Activated gamma-delta T cell treated with Interleukin-2 at 50 U/mL for 16 hours (primary cell): ENCODE results near the gene ERGIC2.

Experiments used
- DNase-seq: peaks from one replicate; pipeline ENCODE4 v3.0.0-alpha.2; 2020

The ERGIC2 gene

GRCh38 chr12:29374012-29374411 lies 7.0 kb downstream of the ERGIC2 start:
- no peak for DNase-seq

GRCh38 chr12:29365091-29365490 lies 15.9 kb downstream of the ERGIC2 start:
- no peak for DNase-seq

GRCh38 chr12:29354954-29355353 lies 26.0 kb downstream of the ERGIC2 start:
- DNase-seq: no peak

- no peak for DNase-seq
These were observed 30.9 kb downstream of the ERGIC2 start for GRCh38 chr12:29350080-29350479.

- no peak for DNase-seq
These were observed 34.1 kb downstream of the ERGIC2 start for GRCh38 chr12:29346769-29347421.

GRCh38 chr12:29343022-29343799 lies 37.8 kb downstream of the ERGIC2 start:
- no peak for DNase-seq

- no peak for DNase-seq
These were observed 43.6 kb downstream of the ERGIC2 start for GRCh38 chr12:29337325-29337724.

- no peak for DNase-seq
These were observed 46.0 kb downstream of the ERGIC2 start for GRCh38 chr12:29334937-29335336.

- no peak for DNase-seq
These were observed 47.8 kb downstream of the ERGIC2 start for GRCh38 chr12:29333178-29333577.

GRCh38 chr12:29329411-29329810 lies 51.6 kb downstream of the ERGIC2 start:
- DNase-seq: no peak

- no peak for DNase-seq
These were observed 58.8 kb downstream of the ERGIC2 start for GRCh38 chr12:29322157-29322556.

GRCh38 chr12:29320295-29321085 lies 60.5 kb downstream of the ERGIC2 start:
- no peak for DNase-seq

GRCh38 chr12:29317556-29318363 lies 63.2 kb downstream of the ERGIC2 start:
- peak; percentile 6 for DNase-seq

- no peak for DNase-seq
These were observed 64.2 kb downstream of the ERGIC2 start for GRCh38 chr12:29316752-29317151.

- DNase-seq: no peak
These were observed 66.6 kb downstream of the ERGIC2 start for GRCh38 chr12:29314416-29314815.

GRCh38 chr12:29310899-29311298 lies 70.1 kb downstream of the ERGIC2 start:
- no peak for DNase-seq

- no peak for DNase-seq
These were observed 71.6 kb downstream of the ERGIC2 start for GRCh38 chr12:29309320-29309902.

- no peak for DNase-seq
These were observed 74.3 kb downstream of the ERGIC2 start for GRCh38 chr12:29306682-29307081.

GRCh38 chr12:29306266-29306665 lies 74.7 kb downstream of the ERGIC2 start:
- DNase-seq: no peak

GRCh38 chr12:29304388-29304787 lies 76.6 kb downstream of the ERGIC2 start:
- no peak for DNase-seq

- no peak for DNase-seq
These were observed 79.9 kb downstream of the ERGIC2 start for GRCh38 chr12:29301114-29301513.

GRCh38 chr12:29299633-29300032 lies 81.3 kb downstream of the ERGIC2 start:
- DNase-seq: no peak
